HG02571 (cell line): Measurements from ENCODE around the gene ARSI.

Source experiments
- ATAC-seq: cut with Tn5 transposase; IDR thresholded peaks from one replicate; pipeline ENCODE4 v1.9.1; 2021; ENCODE audit warnings: mild to moderate bottlenecking, moderate library complexity; ENCODE audit not compliant: unreplicated experiment

Gene ARSI

GRCh38 chr5:150271296-150271692 lies 31.4 kb downstream of the ARSI start:
- ATAC-seq: no peak

- ATAC-seq: no peak
Measured at GRCh38 chr5:150270541-150271295, 32.0 kb downstream of the ARSI start.

- ATAC-seq: no peak
Measured at GRCh38 chr5:150266871-150267291, 35.8 kb downstream of the ARSI start.

- ATAC-seq: no peak
Measured at GRCh38 chr5:150265870-150266383, 36.8 kb downstream of the ARSI start.

GRCh38 chr5:150264667-150265603 lies 37.8 kb downstream of the ARSI start:
- ATAC-seq: no peak

GRCh38 chr5:150263801-150264621 lies 38.7 kb downstream of the ARSI start:
- ATAC-seq: no peak

GRCh38 chr5:150263375-150263775 lies 39.3 kb downstream of the ARSI start:
- no peak for ATAC-seq

GRCh38 chr5:150262502-150262901 lies 40.2 kb downstream of the ARSI start:
- ATAC-seq: no peak

- ATAC-seq: no peak
Measured at GRCh38 chr5:150261231-150261630, 41.5 kb downstream of the ARSI start.

GRCh38 chr5:150258130-150258529 lies 44.6 kb downstream of the ARSI start:
- ATAC-seq: no peak

- ATAC-seq: no peak
Measured at GRCh38 chr5:150257424-150257823, 45.3 kb downstream of the ARSI start.

GRCh38 chr5:150256410-150257064 lies 46.2 kb downstream of the ARSI start:
- ATAC-seq: no peak

GRCh38 chr5:150255659-150256409 lies 46.9 kb downstream of the ARSI start:
- no peak for ATAC-seq

- no peak for ATAC-seq
Measured at GRCh38 chr5:150254774-150255173, 47.9 kb downstream of the ARSI start.

- ATAC-seq: no peak
Measured at GRCh38 chr5:150254363-150254762, 48.3 kb downstream of the ARSI start.

GRCh38 chr5:150253416-150254208 lies 49.1 kb downstream of the ARSI start:
- no peak for ATAC-seq

- ATAC-seq: no peak
Measured at GRCh38 chr5:150252489-150252888, 50.2 kb downstream of the ARSI start.

- ATAC-seq: no peak
Measured at GRCh38 chr5:150251504-150251903, 51.2 kb downstream of the ARSI start.

GRCh38 chr5:150249744-150250143 lies 53.0 kb downstream of the ARSI start:
- ATAC-seq: no peak
